ENCODE results near the gene NDUFB1. TPM values are rescaled to one million over a fixed set of nuclear protein-coding genes. Genes with fewer than 3 reads are reported as not detected.
A peak's percentile ranks its signal among the peaks of the same experiment; 100 is the strongest.

The NDUFB1 gene
- total RNA-seq, 1 experiment from 2014 or later: 275 TPM

DNA sequence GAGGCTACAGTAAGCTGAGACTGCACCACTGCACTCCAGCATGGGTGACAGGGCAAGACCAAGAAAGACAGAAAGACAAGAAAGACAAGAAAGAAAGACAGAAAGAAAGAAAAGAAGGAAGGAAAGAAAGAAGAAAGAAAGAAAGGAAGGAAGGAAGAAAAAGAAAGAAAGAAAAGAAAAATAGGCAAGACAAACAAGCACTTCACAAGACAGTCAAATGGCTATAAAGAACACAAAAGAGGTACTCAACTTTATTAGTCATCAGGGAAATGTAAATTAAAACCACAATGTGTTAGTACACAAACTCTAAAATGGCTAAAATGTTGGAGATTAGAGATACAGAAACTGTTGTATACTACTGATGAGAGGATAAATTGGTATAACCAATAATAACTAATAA lies 21.7 kb downstream of the NDUFB1 start:
- DNase-seq (ENCODE audit: low read depth): peak; percentile 16

DNA sequence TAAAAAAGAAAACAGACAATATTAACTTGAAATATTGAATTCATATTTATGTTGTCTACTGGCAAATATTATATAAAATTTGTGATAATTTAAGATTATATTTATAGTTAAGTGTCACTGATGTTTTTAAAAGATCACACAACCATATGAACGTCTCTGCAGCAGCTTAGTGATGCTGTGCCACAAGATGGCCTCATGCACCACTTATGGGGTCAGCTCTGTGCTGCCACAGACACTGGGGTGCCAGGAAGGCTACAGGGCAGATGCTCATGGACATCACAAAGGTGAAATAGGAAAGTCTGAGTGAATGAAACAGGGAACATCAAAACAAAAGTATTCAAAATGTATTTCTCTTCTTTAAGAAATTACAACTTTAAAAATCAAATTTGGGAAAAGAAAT lies 28.2 kb downstream of the NDUFB1 start:
- peak; percentile 8 for DNase-seq (ENCODE audit: low read depth)

DNA sequence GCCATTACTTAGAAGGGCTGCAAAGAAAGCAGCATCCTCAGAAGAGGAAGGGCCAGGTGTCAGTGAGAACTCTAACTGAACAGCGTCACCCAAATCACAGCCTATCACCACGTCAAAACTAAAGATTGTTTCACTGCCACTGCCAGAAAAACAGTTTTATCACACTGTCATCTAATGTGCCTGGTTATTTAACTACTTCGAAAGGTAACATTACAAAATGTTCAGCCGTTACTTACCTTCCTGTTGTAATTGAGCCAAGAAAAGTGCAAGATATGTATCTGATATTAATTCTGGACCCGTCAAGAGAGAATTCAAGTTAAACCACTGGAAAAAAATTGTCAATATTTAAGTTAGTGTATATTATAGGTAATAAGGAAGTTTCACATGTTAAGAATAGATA lies 33.0 kb downstream of the NDUFB1 start:
- DNase-seq (ENCODE audit: low read depth): no peak

DNA sequence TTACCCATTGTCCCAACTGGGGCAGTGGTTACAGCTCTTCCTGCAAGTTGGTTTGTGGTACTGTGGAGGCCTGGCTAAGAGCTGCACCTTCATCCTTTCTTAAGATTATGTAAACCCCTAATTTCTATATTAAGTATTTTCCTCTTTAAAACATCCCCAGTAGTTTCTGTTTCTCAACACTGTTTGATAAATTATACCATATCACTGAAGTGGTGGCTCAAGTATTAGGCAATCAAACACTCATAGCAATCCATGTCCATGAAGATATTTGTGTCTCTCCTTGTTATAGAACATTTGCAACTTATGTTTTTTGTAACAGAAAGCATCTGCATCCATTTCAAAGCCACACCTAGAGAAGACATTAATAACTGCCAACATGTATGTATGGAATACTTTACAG lies 47.0 kb downstream of the NDUFB1 start:
- no peak for DNase-seq (ENCODE audit: low read depth)

Other genes with a start within 250 kb of the NDUFB1 start
- not detected in 2 replicates for gene FBLN5, start 174.0 kb downstream of the NDUFB1 start, total RNA-seq (2014; rRNA removed; shearing (Covaris generic))
- gene TRIP11, start 81.6 kb downstream of the NDUFB1 start, total RNA-seq (2014; rRNA removed; shearing (Covaris generic)): 6.8 and 9.6 TPM in 2 replicates
- 27.6 and 36.3 TPM in 2 replicates for gene ATXN3, start 15.1 kb downstream of the NDUFB1 start, total RNA-seq (2014; rRNA removed; shearing (Covaris generic))
- 34.9 and 38.7 TPM in 2 replicates for gene CPSF2, start 263 bp upstream of the NDUFB1 start, total RNA-seq (2014; rRNA removed; shearing (Covaris generic))
- 0.02 TPM in 1 of 2 replicates, not detected in the other for gene SLC24A4, start 201.5 kb upstream of the NDUFB1 start, total RNA-seq (2014; rRNA removed; shearing (Covaris generic))